OCI-LY3 (cell line): ENCODE measurements around the gene TSNAXIP1.
"Not testable (repeated sequence)": the region's sequence is repeated elsewhere in the genome, so short reads cannot be mapped to it uniquely, and the experiment has no call there.

Experiments
- H2AFZ ChIP-seq: fragments of 200-600, 300-600 bp; shearing (Covaris generic); 2 replicates; pipeline ENCODE4 v1.6.0; 2014; ENCODE audit warnings: antibody characterized with exemption, low read depth, low read length
- H3K27ac ChIP-seq: fragments of 200-600, 300-600 bp; sonication (generic); 2 replicates; pipeline ENCODE4 v1.5.1; 2014; ENCODE audit warnings: mild to moderate bottlenecking, low read length, moderate library complexity, mixed read lengths
- H3K27me3 ChIP-seq: fragments of 200-600, 300-600 bp; sonication (generic); 2 replicates; pipeline ENCODE4 v1.6.1; 2014; ENCODE audit warnings: low read depth, low read length, mixed read lengths
- H3K36me3 ChIP-seq: fragments of 200-600, 300-600 bp; sonication (generic); replicated peaks from 2 replicates; pipeline ENCODE3; 2014; ENCODE audit warnings: low read depth, low read length, mixed read lengths
- H3K4me1 ChIP-seq: fragments of 300-600, 200-600 bp; sonication (generic); 2 replicates; pipeline ENCODE4 v1.6.1; 2014; ENCODE audit warnings: low read length, mixed read lengths
- H3K4me2 ChIP-seq: fragments of 200-600, 300-600 bp; sonication (generic); 2 replicates; pipeline ENCODE4 v1.6.1; 2014; ENCODE audit warnings: low read length, mixed read lengths
- H3K4me3 ChIP-seq: fragments of 300-600, 200-600 bp; sonication (generic); 2 replicates; pipeline ENCODE4 v1.5.1; 2014; ENCODE audit warnings: antibody characterized with exemption, mild to moderate bottlenecking, low read length, moderate library complexity
- H3K79me2 ChIP-seq: fragments of 300-600, 200-600 bp; shearing (Covaris generic); 2 replicates; pipeline ENCODE4 v1.6.1; 2014; ENCODE audit warnings: mild to moderate bottlenecking, low read length, mixed read lengths
- H3K9ac ChIP-seq: fragments of 300-600, 200-600 bp; shearing (Covaris generic); 2 replicates; pipeline ENCODE4 v1.6.0; 2014; ENCODE audit warnings: mild to moderate bottlenecking, low read length, moderate library complexity
- H3K9me3 ChIP-seq: fragments of 200-600, 300-600 bp; shearing (Covaris generic); 2 replicates; pipeline ENCODE4 v1.6.1; 2014; ENCODE audit warnings: low read length, mixed read lengths; ENCODE audit not compliant: insufficient read depth
- H4K20me1 ChIP-seq: fragments of 200-600, 300-600 bp; sonication (generic); 2 replicates; pipeline ENCODE4 v1.6.1; 2016; ENCODE audit warnings: low read length, mixed read lengths; ENCODE audit not compliant: insufficient read depth
- EZH2phosphoT487 ChIP-seq: fragments of 200-600 bp; shearing (Covaris generic); IDR thresholded peaks from 2 replicates; pipeline ENCODE4 v1.6.1; 2018; ENCODE audit warnings: antibody characterized with exemption, mixed run types, low read depth
- TF ChIP-seq, protein P1 (sequence below): fragments of 200-600, 300-600 bp; sonication (generic); IDR thresholded peaks from 2 replicates; pipeline ENCODE4 v1.5.1; 2014; ENCODE audit warnings: antibody characterized with exemption, low read length, low read depth

Gene TSNAXIP1

GRCh38 chr16:67833415-67834241, 26.9 kb downstream of the TSNAXIP1 start:
- H3K4me2 ChIP-seq: peak overlapping the region; percentile 98
- H3K27ac ChIP-seq: no peak overlapping the region
- no peaks in the 10 kb centered on the region for H4K20me1 ChIP-seq
- peak overlapping the region; percentile 76 for H3K9ac ChIP-seq
- TF ChIP-seq EZH2phosphoT487: no peak
- TF ChIP-seq, protein P1, sequence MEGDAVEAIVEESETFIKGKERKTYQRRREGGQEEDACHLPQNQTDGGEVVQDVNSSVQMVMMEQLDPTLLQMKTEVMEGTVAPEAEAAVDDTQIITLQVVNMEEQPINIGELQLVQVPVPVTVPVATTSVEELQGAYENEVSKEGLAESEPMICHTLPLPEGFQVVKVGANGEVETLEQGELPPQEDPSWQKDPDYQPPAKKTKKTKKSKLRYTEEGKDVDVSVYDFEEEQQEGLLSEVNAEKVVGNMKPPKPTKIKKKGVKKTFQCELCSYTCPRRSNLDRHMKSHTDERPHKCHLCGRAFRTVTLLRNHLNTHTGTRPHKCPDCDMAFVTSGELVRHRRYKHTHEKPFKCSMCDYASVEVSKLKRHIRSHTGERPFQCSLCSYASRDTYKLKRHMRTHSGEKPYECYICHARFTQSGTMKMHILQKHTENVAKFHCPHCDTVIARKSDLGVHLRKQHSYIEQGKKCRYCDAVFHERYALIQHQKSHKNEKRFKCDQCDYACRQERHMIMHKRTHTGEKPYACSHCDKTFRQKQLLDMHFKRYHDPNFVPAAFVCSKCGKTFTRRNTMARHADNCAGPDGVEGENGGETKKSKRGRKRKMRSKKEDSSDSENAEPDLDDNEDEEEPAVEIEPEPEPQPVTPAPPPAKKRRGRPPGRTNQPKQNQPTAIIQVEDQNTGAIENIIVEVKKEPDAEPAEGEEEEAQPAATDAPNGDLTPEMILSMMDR: no peak
- H3K79me2 ChIP-seq: peaks cover 4% of the 10 kb centered on the region; the same call in 1 of the 2 replicates
- peaks cover 8% of the 10 kb centered on the region for H3K4me1 ChIP-seq
- no peaks in the 10 kb centered on the region for H3K36me3 ChIP-seq
- H3K9me3 ChIP-seq: no peaks in the 10 kb centered on the region
- H3K27me3 ChIP-seq: no peaks in the 10 kb centered on the region
- peak overlapping the region; percentile 89 for H3K4me3 ChIP-seq
- peak overlapping the region; percentile 99 for H2AFZ ChIP-seq

- peaks cover 4% of the 10 kb centered on the region; the same call in 1 of the 2 replicates for H3K79me2 ChIP-seq
- H3K27me3 ChIP-seq: no peaks in the 10 kb centered on the region
- H3K27ac ChIP-seq: no peak overlapping the region
- H3K4me1 ChIP-seq: peaks cover 8% of the 10 kb centered on the region
- peak overlapping the region; percentile 99 for H2AFZ ChIP-seq
- TF ChIP-seq, protein P1: no peak
- TF ChIP-seq EZH2phosphoT487: no peak
- H3K9ac ChIP-seq: peak overlapping the region; percentile 76
- peak overlapping the region; percentile 98 for H3K4me2 ChIP-seq
- peak overlapping the region; percentile 89 for H3K4me3 ChIP-seq
- no peaks in the 10 kb centered on the region for H3K9me3 ChIP-seq
- no peaks in the 10 kb centered on the region for H3K36me3 ChIP-seq
- no peaks in the 10 kb centered on the region for H4K20me1 ChIP-seq
These were observed 27.5 kb downstream of the TSNAXIP1 start for GRCh38 chr16:67834242-67834614.

- not testable (repeated sequence) for H3K4me3 ChIP-seq, H3K27me3 ChIP-seq, H3K4me2 ChIP-seq, H3K36me3 ChIP-seq, H3K79me2 ChIP-seq, H3K9me3 ChIP-seq, H3K27ac ChIP-seq, H4K20me1 ChIP-seq, H2AFZ ChIP-seq, H3K9ac ChIP-seq
- H3K4me1 ChIP-seq: peaks cover 13% of the 10 kb centered on the region
These were observed 30.5 kb downstream of the TSNAXIP1 start for GRCh38 chr16:67837190-67837589.

GRCh38 chr16:67837811-67838210, 31.1 kb downstream of the TSNAXIP1 start:
- Histone ChIP-seq H3K36me3 (no peaks in the 10 kb centered on the region), H3K9me3 (no peaks in the 10 kb centered on the region), H3K4me2 (no peak overlapping the region), H4K20me1 (no peaks in the 10 kb centered on the region), H3K79me2 (peaks cover 9% of the 10 kb centered on the region), H3K27me3 (no peaks in the 10 kb centered on the region), H3K4me1 (peaks cover 13% of the 10 kb centered on the region), H3K9ac (no peak overlapping the region), H2AFZ (no peak overlapping the region), H3K4me3 (no peak overlapping the region), H3K27ac (no peak overlapping the region)
- TF ChIP-seq, protein P1: no peak
- no peak for TF ChIP-seq EZH2phosphoT487
